Activated T-cell treated with anti-CD3 and anti-CD28 coated beads, Interleukin-2, amount 50 U/mL, for 4 hours (primary cell): ENCODE measurements around the gene NEMP1. TPM values are rescaled to one million over a fixed set of nuclear protein-coding genes. Genes with fewer than 3 reads are reported as not detected.

Experiments
- total RNA-seq, 3 donors: library from RNA; stranded (reverse); gene quantifications; one replicate each; pipeline ENCODE4 v1.2.1, GENCODE V29; 2021

Gene NEMP1
- total RNA-seq, 3 donors from 2014 or later, result 39.1 to 47.5 (median 42.5) TPM

Other genes starting within 250 kb of the NEMP1 start
- gene SDR9C7, start 144.4 kb downstream of the NEMP1 start, total RNA-seq, result not detected
- under 1 TPM; 0.05 to 0.20 (median 0.16) TPM for gene RDH16, start 121.2 kb downstream of the NEMP1 start, total RNA-seq
- gene ZBTB39, start 72.2 kb downstream of the NEMP1 start, total RNA-seq, result 10 to 100 TPM in 1 of 3 donors, 1 to 10 TPM in 2; 9.5 to 10.6 (median 9.7) TPM
- under 1 TPM in 1 of 3 donors, not detected in 2; 0.43 TPM for gene TAC3, start 62.3 kb downstream of the NEMP1 start, total RNA-seq
- gene MYO1A, start 28.7 kb downstream of the NEMP1 start, total RNA-seq, result 1 to 10 TPM in 1 of 3 donors, under 1 TPM in 2; 0.38 to 1.0 (median 0.71) TPM
- gene NAB2, start 10.3 kb upstream of the NEMP1 start, total RNA-seq, result 10 to 100 TPM; 51.3 to 54.6 (median 52.8) TPM
- gene STAT6, start 32.6 kb upstream of the NEMP1 start, total RNA-seq, result 100 to 1,000 TPM; 312 to 340 (median 339) TPM
- gene LRP1, start 49.7 kb upstream of the NEMP1 start, total RNA-seq, result 1 to 10 TPM in 2 of 3 donors, under 1 TPM in 1; 0.98 to 1.1 (median 1.0) TPM
- gene LRP1-AS, start 68.8 kb upstream of the NEMP1 start, total RNA-seq, result not detected
- gene NXPH4, start 138.0 kb upstream of the NEMP1 start, total RNA-seq, result under 1 TPM in 2 of 3 donors, not detected in 1; 0.20 to 0.24 TPM
- gene SHMT2, start 150.9 kb upstream of the NEMP1 start, total RNA-seq, result 100 to 1,000 TPM; 373 to 414 (median 383) TPM
- 1 to 10 TPM; 1.4 to 2.2 (median 1.7) TPM for gene STAC3, start 172.4 kb upstream of the NEMP1 start, total RNA-seq